GM23248 (cell line): ENCODE measurements around the gene GALNT10.

ENCODE experiments used
- EZH2 ChIP-seq: fragments of 200-600 bp; sonication (generic); IDR thresholded peaks from 2 replicates; pipeline ENCODE4 v1.6.1; 2018; ENCODE audit warnings: antibody characterized with exemption, mild to moderate bottlenecking; ENCODE audit not compliant: insufficient read depth, poor library complexity, severe bottlenecking
- EZH2phosphoT487 ChIP-seq: fragments of 200-600 bp; sonication (generic); IDR thresholded peaks from 2 replicates; pipeline ENCODE4 v1.6.1; 2018; ENCODE audit warnings: antibody characterized with exemption, moderate library complexity, mild to moderate bottlenecking, low read depth; ENCODE audit not compliant: insufficient read depth

DNA sequence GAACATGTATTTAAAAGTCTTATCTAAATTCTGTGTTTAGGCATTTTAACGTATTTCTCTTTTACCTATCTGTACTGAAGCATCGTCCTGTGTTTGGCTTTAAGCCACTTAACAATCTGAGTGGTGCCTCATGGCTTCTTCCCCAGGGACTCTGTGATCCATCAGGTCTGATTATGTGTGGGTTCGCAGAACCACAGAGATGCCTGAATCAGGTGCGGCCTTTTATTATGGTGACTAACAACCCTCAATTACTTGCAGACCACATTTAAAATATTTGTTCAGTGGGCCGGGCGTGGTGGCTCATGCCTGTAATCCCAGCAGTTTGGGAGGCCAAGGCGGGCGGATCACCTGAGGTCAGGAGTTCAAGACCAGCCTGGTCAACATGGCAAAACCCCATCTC lies 215.7 kb downstream of the GALNT10 start:
- TF ChIP-seq EZH2 = no peak
- no peak for TF ChIP-seq EZH2phosphoT487
